H9 (cell line): Measurements from ENCODE around the gene CAVIN2. TPM values are rescaled to one million over a fixed set of nuclear protein-coding genes. Genes with fewer than 3 reads are reported as not detected.
A peak's percentile ranks its signal among the peaks of the same experiment; 100 is the strongest.

Source experiments
- DNase-seq: peaks from one replicate; pipeline ENCODE4 v3.0.0-alpha.2; 2017
- H2AFZ ChIP-seq: one replicate; pipeline ENCODE4 v1.6.1; 2013; ENCODE audit warnings: mild to moderate bottlenecking, low read length, control low read depth, moderate library complexity
- H2AK5ac ChIP-seq: 2 replicates; pipeline ENCODE4 v1.6.1; 2013; ENCODE audit warnings: low read length, control low read depth, mixed read lengths; ENCODE audit not compliant: insufficient read length
- H2BK120ac ChIP-seq: one replicate; pipeline ENCODE4 v1.6.1; 2013; ENCODE audit warnings: low read depth, mild to moderate bottlenecking, low read length, control low read depth, inconsistent platforms; ENCODE audit not compliant: poor library complexity, severe bottlenecking
- H2BK12ac ChIP-seq: 2 replicates; pipeline ENCODE4 v1.6.1; 2013; ENCODE audit warnings: low read length, control low read depth, mixed read lengths, low read depth; ENCODE audit not compliant: insufficient read length
- H2BK15ac ChIP-seq: 2 replicates; pipeline ENCODE4 v1.6.1; 2013; ENCODE audit warnings: low read depth, low read length, control low read depth
- H2BK20ac ChIP-seq: one replicate; pipeline ENCODE4 v1.6.1; 2013; ENCODE audit warnings: low read depth, mild to moderate bottlenecking, low read length, control low read depth, inconsistent platforms; ENCODE audit not compliant: poor library complexity, severe bottlenecking
- H2BK5ac ChIP-seq: 2 replicates; pipeline ENCODE4 v1.6.1; 2013; ENCODE audit warnings: low read length, control low read depth, mixed read lengths; ENCODE audit not compliant: insufficient read length
- H3K14ac ChIP-seq: 2 replicates; pipeline ENCODE4 v1.6.1; 2013; ENCODE audit warnings: low read length, control low read depth; ENCODE audit not compliant: insufficient read depth
- H3K18ac ChIP-seq: 2 replicates; pipeline ENCODE4 v1.6.1; 2013; ENCODE audit warnings: low read depth, mild to moderate bottlenecking, mixed read lengths, low read length, control low read depth; ENCODE audit not compliant: insufficient read length
- H3K23ac ChIP-seq: 2 replicates; pipeline ENCODE4 v1.6.1; 2013; ENCODE audit warnings: low read length, control low read depth, mixed read lengths, low read depth; ENCODE audit not compliant: insufficient read length
- H3K23me2 ChIP-seq: 2 replicates; pipeline ENCODE4 v1.6.1; 2013; ENCODE audit warnings: low read depth, mild to moderate bottlenecking, mixed read lengths, low read length, control low read depth; ENCODE audit not compliant: insufficient read length, poor library complexity, severe bottlenecking
- H3K27ac ChIP-seq: 2 replicates; pipeline ENCODE4 v1.5.1; 2013; ENCODE audit warnings: low read length, control low read depth, mixed read lengths, low read depth; ENCODE audit not compliant: insufficient read length
- H3K27me3 ChIP-seq: 2 replicates; pipeline ENCODE4 v1.6.1; 2013; ENCODE audit warnings: low read length, control low read depth, inconsistent platforms; ENCODE audit not compliant: insufficient read depth
- H3K4ac ChIP-seq: 2 replicates; pipeline ENCODE4 v1.6.1; 2013; ENCODE audit warnings: low read depth, mild to moderate bottlenecking, control low read depth, inconsistent platforms, low read length, moderate library complexity
- H3K4me1 ChIP-seq: 2 replicates; pipeline ENCODE4 v1.6.1; 2013; ENCODE audit warnings: low read length, control low read depth, inconsistent platforms; ENCODE audit not compliant: insufficient read depth
- H3K4me2 ChIP-seq: 2 replicates; pipeline ENCODE4 v1.6.1; 2013; ENCODE audit warnings: low read length, control low read depth, mixed read lengths; ENCODE audit not compliant: insufficient read length, insufficient read depth
- H3K56ac ChIP-seq: 2 replicates; pipeline ENCODE4 v1.6.1; 2013; ENCODE audit warnings: low read depth, mild to moderate bottlenecking, mixed read lengths, low read length, control low read depth; ENCODE audit not compliant: insufficient read length
- H3K79me1 ChIP-seq: 2 replicates; pipeline ENCODE4 v1.6.1; 2013; ENCODE audit warnings: low read depth, mild to moderate bottlenecking, moderate library complexity, low read length, control low read depth, inconsistent platforms; ENCODE audit not compliant: insufficient read depth, poor library complexity, severe bottlenecking
- H3K79me2 ChIP-seq: 2 replicates; pipeline ENCODE4 v1.6.1; 2013; ENCODE audit warnings: low read length, control low read depth, inconsistent platforms; ENCODE audit not compliant: insufficient read depth
- H3K9ac ChIP-seq: 2 replicates; pipeline ENCODE4 v1.6.1; 2013; ENCODE audit warnings: low read length, control low read depth, mixed read lengths; ENCODE audit not compliant: insufficient read length; ENCODE audit errors: extremely low read depth
- H3K9me3 ChIP-seq: one replicate; pipeline ENCODE4 v1.6.1; 2013; ENCODE audit warnings: low read depth, low read length, inconsistent platforms; ENCODE audit not compliant: control insufficient read depth
- H3T11ph ChIP-seq: one replicate; pipeline ENCODE4 v1.6.1; 2013; ENCODE audit warnings: mild to moderate bottlenecking, low read length, control low read depth, inconsistent platforms
- H4K20me1 ChIP-seq: one replicate; pipeline ENCODE4 v1.6.1; 2013; ENCODE audit not compliant: control insufficient read depth, insufficient read length, insufficient read depth
- H4K5ac ChIP-seq: 2 replicates; pipeline ENCODE4 v1.6.1; 2013; ENCODE audit warnings: low read depth, mild to moderate bottlenecking, mixed read lengths, low read length, control low read depth; ENCODE audit not compliant: insufficient read length
- H4K8ac ChIP-seq: replicated peaks from 2 replicates; pipeline ENCODE4 v1.6.1; 2013; ENCODE audit warnings: low read length, control low read depth, mixed read lengths, low read depth; ENCODE audit not compliant: insufficient read length
- H4K91ac ChIP-seq: 2 replicates; pipeline ENCODE4 v1.6.1; 2013; ENCODE audit warnings: low read depth, mild to moderate bottlenecking, moderate library complexity, mixed read lengths, low read length, control low read depth; ENCODE audit not compliant: insufficient read length
- H3K27ac Mint-ChIP-seq, 3 experiments: 2 replicates in 2 of 3; 3 replicates in 1 of 3; pipeline ENCODE4 v1.8.0; 2020 to 2021; ENCODE audit warnings: mixed read lengths in 3 of 3, mild to moderate bottlenecking in 1 of 3, moderate library complexity in 1 of 3
- H3K27me3 Mint-ChIP-seq: 2 replicates; pipeline ENCODE4 v1.8.0; 2021; ENCODE audit warnings: low read depth, mild to moderate bottlenecking, moderate library complexity, mixed read lengths
- H3K36me3 Mint-ChIP-seq, 3 experiments: 2 replicates in 2 of 3; 3 replicates in 1 of 3; pipeline ENCODE4 v1.8.0; 2020 to 2021; ENCODE audit warnings: low read depth in 3 of 3, mixed read lengths in 3 of 3; ENCODE audit not compliant: insufficient read depth in 1 of 3
- H3K4me1 Mint-ChIP-seq, 2 experiments: 2 replicates each; pipeline ENCODE4 v1.8.0; 2020; ENCODE audit warnings: mixed read lengths in 2 of 2
- H3K4me3 Mint-ChIP-seq, 2 experiments: 2 replicates in 1 of 2; 3 replicates in 1 of 2; pipeline ENCODE4 v1.8.0; 2020 to 2021; ENCODE audit warnings: mild to moderate bottlenecking in 2 of 2, mixed read lengths in 2 of 2, moderate library complexity in 1 of 2
- H3K9me3 Mint-ChIP-seq, 2 experiments: 2 replicates in 1 of 2; 3 replicates in 1 of 2; pipeline ENCODE4 v1.8.0; 2020; ENCODE audit warnings: mild to moderate bottlenecking in 2 of 2, mixed read lengths in 2 of 2, moderate library complexity in 1 of 2
- WGBS: extraction: QIAGEN DNeasy Blood & Tissue Kit; methylation state at CpG from one replicate; pipeline ENCODE4 v1.1.7; 2013; ENCODE audit warnings: missing lambda C conversion rate, low lambda C conversion rate, mixed read lengths; ENCODE audit not compliant: insufficient read length; ENCODE audit errors: extremely low coverage; 5-methylcytosine and 5-hydroxymethylcytosine counted together
- total RNA-seq: library from RNA; stranded (reverse); gene quantifications from 2 replicates; pipeline ENCODE4 v1.2.1, GENCODE V29; 2021
- TF ChIP-seq, protein P1 (sequence below): fragments of 200-600 bp; sonication (generic); conservative IDR thresholded peaks from 3 replicates; pipeline ENCODE4 v1.8.0; 2021; ENCODE audit warnings: antibody characterized with exemption, mild to moderate bottlenecking

Gene CAVIN2
- total RNA-seq, 1 experiment from 2014 or later, result not detected

DNA sequence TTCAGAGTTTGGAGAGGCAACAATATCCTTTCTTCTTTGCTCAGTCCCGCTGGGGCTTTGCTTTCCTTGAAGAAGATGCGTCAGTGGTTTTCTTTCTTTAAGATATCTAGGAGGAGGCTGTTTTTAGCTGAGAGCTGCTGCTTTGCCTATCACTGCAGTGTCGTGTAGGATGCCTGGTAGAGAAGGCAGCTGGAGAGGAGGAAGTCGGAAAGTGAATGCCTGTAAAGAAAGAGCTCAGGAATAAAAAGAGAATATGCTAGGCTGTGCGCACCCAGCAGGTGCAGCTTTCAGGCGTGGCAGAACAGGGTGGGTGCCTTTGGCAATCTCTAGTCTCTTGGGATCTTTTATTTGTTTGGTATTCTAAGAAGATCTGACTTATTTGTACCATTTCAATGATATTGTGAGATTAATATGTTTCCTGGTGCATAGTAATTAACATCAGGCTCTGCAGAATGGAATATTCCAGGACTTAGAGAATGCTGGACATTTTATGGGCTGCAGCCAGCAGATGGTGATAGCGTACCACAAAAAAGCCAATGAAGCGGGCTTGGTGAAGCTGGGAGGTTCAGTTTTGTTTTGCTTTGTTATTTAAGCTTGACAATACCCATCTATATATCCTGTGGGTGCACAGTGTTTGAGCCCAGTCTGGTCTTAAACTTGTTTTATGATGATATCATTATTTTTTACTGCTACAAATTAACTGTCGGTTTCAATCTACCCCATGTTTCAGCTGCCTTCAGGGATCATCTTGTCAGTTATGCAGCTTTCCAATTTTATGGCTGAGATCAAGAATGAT lies 34.9 kb downstream of the CAVIN2 start:
- H3K9me3 ChIP-seq, result no peaks in the 10 kb centered on the region
- H3K9ac ChIP-seq, result no peak overlapping the region
- no peak overlapping the region for H3T11ph ChIP-seq
- H4K91ac ChIP-seq, result no peak overlapping the region
- no peak overlapping the region for H2BK5ac ChIP-seq
- no peak overlapping the region for H2BK20ac ChIP-seq
- H4K5ac ChIP-seq, result no peak overlapping the region
- no peak overlapping the region for H2BK12ac ChIP-seq
- H3K79me2 ChIP-seq, result no peaks in the 10 kb centered on the region
- Mint-ChIP-seq H3K4me3 (no peak overlapping the region), H3K4me1 (no peaks in the 10 kb centered on the region), H3K27me3 (no peaks in the 10 kb centered on the region), H3K36me3 (no peaks in the 10 kb centered on the region), H3K9me3 (peaks cover 0 to 2% of the 10 kb centered on the region in 2 experiments; a peak in 1 of 5 replicates), H3K27ac (no peak overlapping the region)
- no peak overlapping the region for H2AFZ ChIP-seq
- H2BK15ac ChIP-seq, result no peak overlapping the region
- H3K4me1 ChIP-seq, result no peaks in the 10 kb centered on the region
- H4K8ac ChIP-seq, result no peak overlapping the region
- no peak overlapping the region for H2BK120ac ChIP-seq
- no peak overlapping the region for H3K18ac ChIP-seq
- no CpG with 5 or more reads among the region's 9 CpGs for WGBS
- TF ChIP-seq, protein P1, sequence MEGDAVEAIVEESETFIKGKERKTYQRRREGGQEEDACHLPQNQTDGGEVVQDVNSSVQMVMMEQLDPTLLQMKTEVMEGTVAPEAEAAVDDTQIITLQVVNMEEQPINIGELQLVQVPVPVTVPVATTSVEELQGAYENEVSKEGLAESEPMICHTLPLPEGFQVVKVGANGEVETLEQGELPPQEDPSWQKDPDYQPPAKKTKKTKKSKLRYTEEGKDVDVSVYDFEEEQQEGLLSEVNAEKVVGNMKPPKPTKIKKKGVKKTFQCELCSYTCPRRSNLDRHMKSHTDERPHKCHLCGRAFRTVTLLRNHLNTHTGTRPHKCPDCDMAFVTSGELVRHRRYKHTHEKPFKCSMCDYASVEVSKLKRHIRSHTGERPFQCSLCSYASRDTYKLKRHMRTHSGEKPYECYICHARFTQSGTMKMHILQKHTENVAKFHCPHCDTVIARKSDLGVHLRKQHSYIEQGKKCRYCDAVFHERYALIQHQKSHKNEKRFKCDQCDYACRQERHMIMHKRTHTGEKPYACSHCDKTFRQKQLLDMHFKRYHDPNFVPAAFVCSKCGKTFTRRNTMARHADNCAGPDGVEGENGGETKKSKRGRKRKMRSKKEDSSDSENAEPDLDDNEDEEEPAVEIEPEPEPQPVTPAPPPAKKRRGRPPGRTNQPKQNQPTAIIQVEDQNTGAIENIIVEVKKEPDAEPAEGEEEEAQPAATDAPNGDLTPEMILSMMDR, result peak; percentile 85
- H3K23ac ChIP-seq, result no peak overlapping the region
- no peaks in the 10 kb centered on the region for H4K20me1 ChIP-seq
- no peak overlapping the region for H3K4ac ChIP-seq
- no peaks in the 10 kb centered on the region for H3K27me3 ChIP-seq
- peak; percentile 37 for DNase-seq
- no peak overlapping the region for H2AK5ac ChIP-seq
- no peak overlapping the region for H3K56ac ChIP-seq
- H3K14ac ChIP-seq, result no peak overlapping the region
- H3K4me2 ChIP-seq, result no peak overlapping the region
- H3K27ac ChIP-seq, result no peak overlapping the region
- no peaks in the 10 kb centered on the region for H3K23me2 ChIP-seq
- H3K79me1 ChIP-seq, result no peaks in the 10 kb centered on the region
